IMR-90 (cell line): ENCODE measurements around the gene DNAJC5. TPM values are rescaled to one million over a fixed set of nuclear protein-coding genes. Genes with fewer than 3 reads are reported as not detected.

Source experiments
- ATAC-seq: fragments of 200-7000 bp; cut with Tn5 transposase; 2 replicates; pipeline ENCODE4 v1.9.1; 2020; ENCODE audit warnings: low read depth, mild to moderate bottlenecking, moderate library complexity
- BruUV-seq: library from RNA; stranded (reverse); fragments of 400-500 nt; replicated peaks from 2 replicates; lab custom pipeline; 2021; lab: Mats Ljungman, UMichigan
- CTCF ChIA-PET: fragments of 300-600 bp; formaldehyde crosslinking; extraction: SDS; loops from one replicate; lab custom pipeline; 2021; ENCODE audit warnings: antibody characterized with exemption; lab: Yijun Ruan, JAX
- POLR2A ChIA-PET: fragments of 300-600 bp; sonication (Branson Sonifier 250); formaldehyde crosslinking; loops from one replicate; lab custom pipeline; 2022; ENCODE audit warnings: antibody characterized with exemption; ENCODE audit not compliant: unreplicated experiment; lab: Charles Lee
- DNase-seq: peaks from one replicate; pipeline ENCODE4 v3.0.0; 2013
- H2AFZ ChIP-seq: replicated peaks from 2 replicates; pipeline ENCODE3; 2013; ENCODE audit warnings: low read length, mild to moderate bottlenecking; ENCODE audit not compliant: poor library complexity
- H2AK5ac ChIP-seq: 2 replicates; pipeline ENCODE4 v1.6.1; 2013; ENCODE audit warnings: low read depth, low read length, inconsistent platforms
- H2AK9ac ChIP-seq: replicated peaks from 2 replicates; pipeline ENCODE3; 2013; ENCODE audit warnings: mild to moderate bottlenecking, low read depth, low read length, moderate library complexity; ENCODE audit not compliant: poor library complexity
- H2BK120ac ChIP-seq: 2 replicates; pipeline ENCODE4 v1.6.1; 2013; ENCODE audit warnings: low read depth, low read length, inconsistent platforms
- H2BK15ac ChIP-seq: 3 replicates; pipeline ENCODE4 v1.6.1; 2013; ENCODE audit warnings: low read depth, low read length, inconsistent platforms
- H2BK20ac ChIP-seq: 2 replicates; pipeline ENCODE4 v1.6.1; 2013; ENCODE audit warnings: low read depth, mild to moderate bottlenecking, inconsistent platforms, low read length, moderate library complexity
- H2BK5ac ChIP-seq: 2 replicates; pipeline ENCODE4 v1.6.1; 2013; ENCODE audit warnings: mild to moderate bottlenecking, low read depth, low read length, inconsistent platforms; ENCODE audit not compliant: poor library complexity, severe bottlenecking
- H3K14ac ChIP-seq: replicated peaks from 2 replicates; pipeline ENCODE4 v1.6.1; 2013; ENCODE audit warnings: low read depth, low read length, inconsistent platforms
- H3K18ac ChIP-seq: 2 replicates; pipeline ENCODE4 v1.6.1; 2013; ENCODE audit warnings: low read depth, low read length, control low read depth
- H3K23ac ChIP-seq: 2 replicates; pipeline ENCODE4 v1.6.1; 2013; ENCODE audit warnings: low read depth, low read length, inconsistent platforms
- H3K27ac ChIP-seq: 2 replicates; pipeline ENCODE4 v1.5.1; 2013; ENCODE audit warnings: mild to moderate bottlenecking, control low read depth, low read length; ENCODE audit not compliant: insufficient read depth
- H3K27me3 ChIP-seq: 2 replicates; pipeline ENCODE4 v1.6.1; 2013; ENCODE audit warnings: low read length; ENCODE audit not compliant: control insufficient read depth, insufficient read depth
- H3K36me3 ChIP-seq: 2 replicates; pipeline ENCODE4 v1.6.1; 2013; ENCODE audit warnings: low read length, mixed read lengths; ENCODE audit not compliant: control insufficient read depth, insufficient read depth
- H3K4ac ChIP-seq: 2 replicates; pipeline ENCODE4 v1.6.1; 2013; ENCODE audit warnings: low read depth, low read length, inconsistent platforms
- H3K4me1 ChIP-seq: 2 replicates; pipeline ENCODE4 v1.6.1; 2013; ENCODE audit warnings: low read length, mixed read lengths; ENCODE audit not compliant: control insufficient read depth, insufficient read depth
- H3K4me2 ChIP-seq: 2 replicates; pipeline ENCODE4 v1.6.1; 2013; ENCODE audit warnings: low read depth, mild to moderate bottlenecking, control low read depth, low read length, moderate library complexity
- H3K4me3 ChIP-seq: 2 replicates; pipeline ENCODE4 v1.5.1; 2013; ENCODE audit warnings: low read depth, mild to moderate bottlenecking, control low read depth, low read length, moderate library complexity; ENCODE audit not compliant: insufficient read depth
- H3K56ac ChIP-seq: 2 replicates; pipeline ENCODE4 v1.6.1; 2013; ENCODE audit warnings: low read length, inconsistent platforms; ENCODE audit not compliant: insufficient read depth; ENCODE audit errors: extremely low read depth
- H3K79me1 ChIP-seq, 2 experiments: 2 replicates each; pipeline ENCODE4 v1.6.1; 2013; ENCODE audit warnings: low read length in 2 of 2, inconsistent platforms in 1 of 2, low read depth in 1 of 2
- H3K9ac ChIP-seq: 2 replicates; pipeline ENCODE4 v1.6.1; 2013; ENCODE audit warnings: low read depth, low read length, control low read depth
- H3K9me1 ChIP-seq: 2 replicates; pipeline ENCODE4 v1.6.1; 2013; ENCODE audit warnings: low read length, inconsistent platforms; ENCODE audit not compliant: insufficient read depth
- H3K9me3 ChIP-seq: 2 replicates; pipeline ENCODE4 v1.6.1; 2013; ENCODE audit warnings: low read length; ENCODE audit not compliant: control insufficient read depth, insufficient read depth
- H4K20me1 ChIP-seq: 2 replicates; pipeline ENCODE4 v1.6.1; 2013; ENCODE audit warnings: low read length, inconsistent platforms; ENCODE audit not compliant: insufficient read depth
- H4K5ac ChIP-seq: 2 replicates; pipeline ENCODE4 v1.6.1; 2013; ENCODE audit warnings: mild to moderate bottlenecking, low read depth, low read length, control low read depth
- H4K8ac ChIP-seq, 2 experiments: 2 replicates each; pipeline ENCODE4 v1.6.1; 2013; ENCODE audit warnings: low read depth in 2 of 2, low read length in 2 of 2, control low read depth in 1 of 2, inconsistent platforms in 1 of 2
- H4K91ac ChIP-seq: 2 replicates; pipeline ENCODE4 v1.6.1; 2013; ENCODE audit warnings: low read depth, low read length, inconsistent platforms; ENCODE audit not compliant: insufficient read depth
- MAZ ChIP-seq: IDR thresholded peaks from 2 replicates; pipeline ENCODE4 v1.6.1; 2012; ENCODE audit warnings: low read depth, mild to moderate bottlenecking, low read length, improper control_type of control experiment, moderate library complexity, borderline replicate concordance
- MXI1 ChIP-seq: IDR thresholded peaks from 2 replicates; pipeline ENCODE4 v1.6.1; 2012; ENCODE audit warnings: low read depth, mild to moderate bottlenecking, low read length, moderate library complexity, borderline replicate concordance
- RCOR1 ChIP-seq: IDR thresholded peaks from 2 replicates; pipeline ENCODE4 v1.6.1; 2012; ENCODE audit warnings: mild to moderate bottlenecking, low read length, improper control_type of control experiment; ENCODE audit not compliant: insufficient replicate concordance
- RFX5 ChIP-seq: IDR thresholded peaks from 2 replicates; pipeline ENCODE4 v1.8.0; 2012; ENCODE audit warnings: low read depth, mild to moderate bottlenecking, low read length, moderate library complexity
- WGBS, 2 experiments: methylation state at CpG; one replicate each; pipeline versions ENCODE4 v1.1.5 to v1.1.7; 2013; ENCODE audit warnings: missing lambda C conversion rate in 2 of 2; ENCODE audit not compliant: insufficient read length in 1 of 2; ENCODE audit errors: extremely low coverage in 2 of 2; 5-methylcytosine and 5-hydroxymethylcytosine counted together
- dilution Hi-C: fragments of 300-500 bp; cut with HindIII; formaldehyde crosslinking; loops from one replicate; pipeline ENCODE4 v1.14.3; 2018; ENCODE audit warnings: low sequenced_read_pairs; ENCODE audit not compliant: unreplicated experiment
- in situ Hi-C: fragments of 300-500 bp; cut with MboI; formaldehyde crosslinking; loops from 3 replicates; pipeline ENCODE4 v1.14.3; 2019; ENCODE audit warnings: low sequenced_read_pairs, inconsistent platforms, mixed read lengths
- intact Hi-C: fragments of 100-400 bp; cut with micrococcal nuclease; formaldehyde crosslinking; loops from 2 replicates; pipeline ENCODE4 v1.10.0; 2022
- polyA plus RNA-seq, 3 experiments: library from polyadenylated mRNA; depleted of rRNA; stranded (reverse); fragments of >200 nt; gene quantifications; 2 replicates each; pipeline ENCODE4 v1.2.3, GENCODE V29; 2012; ENCODE audit warnings: low replicate concordance in 1 of 3
- total RNA-seq: library from RNA; depleted of rRNA; stranded (reverse); fragments of >200 nt; gene quantifications from 2 replicates; pipeline ENCODE4 v1.2.3, GENCODE V29; 2012

DNAJC5 gene
- total and polyA plus RNA-seq, 2 of the 4 experiments (the other 2 are of a cell fraction) = 35.6 to 45.2 TPM

GRCh38 chr20:63886921-63887320 is 8.0 kb upstream of the DNAJC5 start:
- no peak overlapping the region for H4K91ac ChIP-seq
- H3K36me3 ChIP-seq = peaks cover 85% of the 10 kb centered on the region
- H2BK120ac ChIP-seq = no peak overlapping the region
- no peak overlapping the region for H2BK15ac ChIP-seq
- H3K4me2 ChIP-seq = no peak overlapping the region
- H3K56ac ChIP-seq = no peak overlapping the region
- H2AK9ac ChIP-seq = no peak overlapping the region
- H4K5ac ChIP-seq = no peak overlapping the region
- H3K9me3 ChIP-seq = no peaks in the 10 kb centered on the region
- WGBS, 2 experiments = 97% methylated on average over 6 of the region's 11 CpGs; no CpG with 5 or more reads in 1 of the 2 experiments
- DNase-seq (no peak), ATAC-seq (no peak)
- peaks cover 80% of the 10 kb centered on the region for H4K20me1 ChIP-seq
- no peaks in the 10 kb centered on the region for H3K27me3 ChIP-seq
- no peak overlapping the region for H3K4ac ChIP-seq
- peaks cover 8% of the 10 kb centered on the region for H3K9me1 ChIP-seq
- in situ Hi-C loops (no loop called here), dilution Hi-C loops (no loop called here), intact Hi-C loops (no loop called here)
- CTCF ChIA-PET = no interaction called here
- H4K8ac ChIP-seq = no peak overlapping the region
- no peak overlapping the region for H3K14ac ChIP-seq
- peaks cover 9% of the 10 kb centered on the region for H3K4me1 ChIP-seq
- H2BK5ac ChIP-seq = no peak overlapping the region
- no peak overlapping the region for H3K18ac ChIP-seq
- TF ChIP-seq MXI1 (no peak), RCOR1 (no peak), RFX5 (no peak), MAZ (no peak)
- no TSS peak for BruUV-seq
- no peak overlapping the region for H2AK5ac ChIP-seq
- H3K27ac ChIP-seq = no peak overlapping the region
- H3K79me1 ChIP-seq = peaks cover 30 to 77% of the 10 kb centered on the region in 2 experiments
- H2AFZ ChIP-seq = no peak overlapping the region
- no peak overlapping the region for H3K4me3 ChIP-seq
- no peak overlapping the region for H3K23ac ChIP-seq
- POLR2A ChIA-PET = no interaction called here
- no peak overlapping the region for H3K9ac ChIP-seq
- H2BK20ac ChIP-seq = no peak overlapping the region
